GM06990 (cell line): ENCODE results near the gene CFP.

ENCODE experiments used
- DNase-seq: peaks from one replicate; pipeline ENCODE4 v3.0.0-alpha.2; 2011; ENCODE audit not compliant: insufficient read length; ENCODE audit errors: extremely low read depth
- H3K27me3 ChIP-seq: replicated peaks from 2 replicates; pipeline ENCODE4 v1.6.0; 2011; ENCODE audit warnings: low read length; ENCODE audit not compliant: control insufficient read depth, insufficient read depth
- H3K36me3 ChIP-seq: 2 replicates; pipeline ENCODE4 v1.5.1; 2011; ENCODE audit warnings: low read length; ENCODE audit not compliant: control insufficient read depth, insufficient read depth
- H3K4me3 ChIP-seq: replicated peaks from 2 replicates; pipeline ENCODE4 v1.5.1; 2011; ENCODE audit warnings: low read depth, mild to moderate bottlenecking, control low read depth, low read length
- TF ChIP-seq, protein P1 (sequence below): IDR thresholded peaks from 2 replicates; pipeline ENCODE4 v1.5.1; 2011; ENCODE audit warnings: low read length, control low read depth, mild to moderate bottlenecking, inconsistent platforms; ENCODE audit not compliant: insufficient read depth, poor library complexity, severe bottlenecking

CFP gene

DNA sequence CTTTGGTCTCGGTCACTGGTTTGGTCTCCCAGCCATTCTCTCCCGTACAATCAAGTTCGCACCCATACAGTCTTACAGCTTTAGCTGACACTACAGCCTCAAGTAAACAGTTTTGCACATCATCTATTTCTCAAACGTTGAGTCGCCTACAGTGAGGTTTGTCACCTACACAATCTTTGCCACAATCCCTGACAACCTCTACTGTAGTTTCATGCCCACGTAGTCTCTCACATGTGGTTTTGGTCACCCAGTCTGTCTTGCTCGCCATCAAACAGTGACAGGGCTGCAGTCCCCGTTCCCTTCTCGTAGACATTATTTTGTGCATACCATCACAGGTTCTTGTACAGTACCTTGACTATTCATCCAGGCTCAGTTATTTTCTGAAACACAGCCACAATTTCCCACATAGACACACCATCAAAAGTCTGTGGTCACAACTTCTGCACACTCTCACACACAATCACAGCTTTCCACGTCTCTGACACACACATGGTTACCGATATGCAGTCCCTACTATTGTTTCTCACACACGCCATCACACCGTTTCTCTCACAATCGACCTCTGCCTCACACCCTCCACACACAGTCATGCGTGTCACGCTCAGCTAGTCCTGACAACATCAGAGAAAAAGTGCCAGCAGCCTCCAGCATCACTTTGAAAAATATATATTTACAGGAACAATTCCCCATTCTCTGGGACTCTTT is 5.3 kb upstream of the CFP start:
- Histone ChIP-seq H3K36me3 (no peaks in the 10 kb centered on the region; the same call in none of the 2 replicates), H3K4me3 (no peak overlapping the region), H3K27me3 (no peaks in the 10 kb centered on the region)
- TF ChIP-seq, protein P1, sequence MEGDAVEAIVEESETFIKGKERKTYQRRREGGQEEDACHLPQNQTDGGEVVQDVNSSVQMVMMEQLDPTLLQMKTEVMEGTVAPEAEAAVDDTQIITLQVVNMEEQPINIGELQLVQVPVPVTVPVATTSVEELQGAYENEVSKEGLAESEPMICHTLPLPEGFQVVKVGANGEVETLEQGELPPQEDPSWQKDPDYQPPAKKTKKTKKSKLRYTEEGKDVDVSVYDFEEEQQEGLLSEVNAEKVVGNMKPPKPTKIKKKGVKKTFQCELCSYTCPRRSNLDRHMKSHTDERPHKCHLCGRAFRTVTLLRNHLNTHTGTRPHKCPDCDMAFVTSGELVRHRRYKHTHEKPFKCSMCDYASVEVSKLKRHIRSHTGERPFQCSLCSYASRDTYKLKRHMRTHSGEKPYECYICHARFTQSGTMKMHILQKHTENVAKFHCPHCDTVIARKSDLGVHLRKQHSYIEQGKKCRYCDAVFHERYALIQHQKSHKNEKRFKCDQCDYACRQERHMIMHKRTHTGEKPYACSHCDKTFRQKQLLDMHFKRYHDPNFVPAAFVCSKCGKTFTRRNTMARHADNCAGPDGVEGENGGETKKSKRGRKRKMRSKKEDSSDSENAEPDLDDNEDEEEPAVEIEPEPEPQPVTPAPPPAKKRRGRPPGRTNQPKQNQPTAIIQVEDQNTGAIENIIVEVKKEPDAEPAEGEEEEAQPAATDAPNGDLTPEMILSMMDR = no peak
- DNase-seq = no peak

DNA sequence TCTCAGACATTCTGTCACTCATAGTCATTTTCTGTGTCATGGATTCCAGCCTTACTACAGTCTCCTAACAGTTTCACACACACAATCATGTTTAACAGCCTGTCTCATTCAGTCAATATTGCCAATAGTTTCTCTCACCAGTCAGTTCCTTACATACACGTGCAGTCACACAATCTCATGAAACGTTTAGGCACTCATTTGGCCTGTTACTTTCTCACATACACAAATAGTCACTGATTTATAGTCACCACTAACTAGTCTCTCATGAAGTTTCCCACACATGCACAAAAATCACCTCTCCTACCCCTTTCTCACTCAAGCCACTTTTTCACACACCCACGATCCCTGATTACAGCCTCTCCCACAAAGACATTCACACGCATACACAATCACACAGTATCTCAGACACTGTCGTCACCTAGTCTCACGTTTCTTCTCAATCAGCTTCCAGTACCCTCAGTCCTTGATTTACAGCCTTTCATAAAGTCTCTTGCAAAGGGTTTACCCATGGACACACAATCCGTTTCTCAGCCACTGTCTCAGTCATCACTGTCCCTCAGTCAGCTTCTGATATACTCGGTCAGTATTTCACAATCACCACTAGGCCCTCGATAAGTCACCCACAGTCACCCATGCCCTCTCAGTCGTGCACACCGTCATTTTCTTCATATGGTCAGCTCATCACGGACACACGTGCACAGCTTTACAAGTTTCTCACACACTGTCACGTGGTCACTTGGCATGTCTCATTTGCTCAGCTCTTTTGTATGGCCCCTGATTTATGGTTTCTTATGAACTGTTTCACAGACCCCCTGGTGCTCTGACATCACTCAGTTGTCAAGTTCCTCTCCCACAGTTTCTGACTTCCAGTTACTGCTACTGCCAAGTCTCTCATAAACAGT is 4.2 kb upstream of the CFP start:
- Histone ChIP-seq H3K27me3 (no peaks in the 10 kb centered on the region), H3K36me3 (no peaks in the 10 kb centered on the region; the same call in none of the 2 replicates), H3K4me3 (no peak overlapping the region)
- TF ChIP-seq, protein P1 = no peak
- DNase-seq = no peak

DNA sequence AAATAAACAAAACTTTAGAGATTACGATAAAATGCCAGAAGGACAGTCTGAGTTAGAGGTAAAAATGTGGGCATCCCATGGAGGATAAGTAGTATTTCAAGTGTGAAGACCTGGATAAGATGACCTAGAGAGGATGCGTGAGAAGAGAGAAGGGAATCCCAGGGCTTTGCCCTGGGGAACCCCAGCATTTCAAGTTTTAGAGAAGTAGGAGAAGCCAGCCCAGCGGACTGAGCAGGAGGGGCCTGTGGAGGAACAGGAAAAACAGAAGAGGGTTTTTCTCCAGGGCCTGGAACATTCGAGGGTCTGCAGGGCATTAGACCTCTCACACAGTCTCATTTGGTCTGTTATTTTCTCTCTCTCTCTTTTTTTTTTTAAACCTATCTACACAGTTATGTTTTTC is 2.9 kb upstream of the CFP start:
- TF ChIP-seq, protein P1 = no peak
- Histone ChIP-seq H3K36me3 (no peaks in the 10 kb centered on the region; the same call in none of the 2 replicates), H3K27me3 (no peaks in the 10 kb centered on the region), H3K4me3 (no peak overlapping the region)
- DNase-seq = no peak

DNA sequence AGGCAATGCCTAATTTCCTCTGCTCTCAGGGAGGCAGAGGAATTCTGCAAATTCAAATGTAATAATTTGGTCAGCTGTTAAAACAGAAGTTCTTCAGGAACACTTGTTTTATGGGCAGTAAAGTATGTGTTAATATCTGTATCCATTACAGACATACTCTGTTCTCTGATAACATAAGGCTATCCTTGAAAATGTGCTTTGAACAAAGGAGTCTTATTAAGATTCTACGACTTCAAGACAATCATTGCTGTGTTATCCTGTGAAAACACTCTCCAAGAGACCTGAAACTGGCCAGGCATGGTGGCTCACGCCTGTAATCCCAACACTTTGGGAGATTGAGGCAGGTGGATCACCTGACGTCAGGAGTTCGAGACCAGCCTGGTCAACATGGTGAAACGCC is 1.9 kb upstream of the CFP start:
- DNase-seq = no peak
- Histone ChIP-seq H3K4me3 (no peak overlapping the region), H3K27me3 (no peaks in the 10 kb centered on the region), H3K36me3 (no peaks in the 10 kb centered on the region; the same call in none of the 2 replicates)
- TF ChIP-seq, protein P1 = no peak

DNA sequence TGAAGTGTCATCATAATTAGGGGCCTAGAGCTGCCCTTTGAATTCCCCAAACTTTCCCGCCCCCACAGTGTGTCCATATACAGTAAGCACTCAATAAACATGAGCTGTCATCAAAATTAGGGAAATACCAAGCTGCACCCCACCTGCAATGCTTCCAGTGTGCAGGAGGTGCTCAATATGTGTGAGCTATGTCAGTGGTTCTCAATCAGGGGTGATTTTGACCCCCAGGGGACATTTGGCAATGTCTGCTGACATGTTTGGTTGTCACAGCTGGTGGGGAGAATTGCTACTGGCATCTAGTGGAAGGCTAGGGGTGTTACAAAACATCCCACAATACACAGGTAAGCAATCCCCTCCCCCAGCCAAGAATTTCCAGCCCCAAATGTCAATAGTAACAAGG is 748 bp downstream of the CFP start:
- H3K27me3 ChIP-seq = no peaks in the 10 kb centered on the region
- no peak for DNase-seq
- H3K36me3 ChIP-seq = no peaks in the 10 kb centered on the region; the same call in 1 of the 2 replicates
- TF ChIP-seq, protein P1 = peak; percentile 29
- H3K4me3 ChIP-seq = no peak overlapping the region
